Measurements from ENCODE around the gene CT45A1.
"Not testable (repeated sequence)": the region's sequence is repeated elsewhere in the genome, so short reads cannot be mapped to it uniquely, and the experiment has no call there.

The CT45A1 gene, protein sequence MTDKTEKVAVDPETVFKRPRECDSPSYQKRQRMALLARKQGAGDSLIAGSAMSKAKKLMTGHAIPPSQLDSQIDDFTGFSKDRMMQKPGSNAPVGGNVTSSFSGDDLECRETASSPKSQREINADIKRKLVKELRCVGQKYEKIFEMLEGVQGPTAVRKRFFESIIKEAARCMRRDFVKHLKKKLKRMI

DNA sequence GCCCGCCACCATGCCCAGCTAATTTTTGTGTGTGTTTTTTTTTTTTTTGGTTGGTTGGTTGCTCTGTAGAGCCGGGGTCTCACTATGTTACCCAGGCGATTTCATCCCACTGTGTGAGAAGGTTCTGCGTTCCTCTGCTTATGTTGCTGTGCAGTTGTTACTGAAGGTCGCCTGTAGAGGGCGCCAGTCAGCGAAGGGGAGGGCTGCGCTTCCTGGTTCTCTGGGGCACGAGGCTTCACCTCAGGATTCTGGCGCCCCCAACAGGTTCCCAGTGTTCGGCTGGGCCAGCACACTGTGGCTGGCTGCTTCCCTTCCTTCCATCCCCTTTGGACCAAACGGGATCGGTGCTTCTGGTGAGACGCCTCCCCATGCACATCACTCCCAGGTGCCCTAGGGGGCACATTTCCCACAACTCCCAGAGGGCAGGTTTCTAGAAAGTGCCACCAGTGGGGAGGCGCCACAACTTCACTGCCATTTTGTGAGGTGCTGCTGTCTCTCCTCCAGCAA lies at the start of gene CT45A1:
Gene CT45A1 (plus strand): TSS at position 457 of the 507 bp plus-strand sequence. CDS start 5,302 bp downstream, outside the sequence.
- not testable (repeated sequence) for DNase-seq

- DNase-seq = not testable (repeated sequence)
Observed at GRCh38 chrX:135672979-135673378, 40.5 kb upstream of the CT45A1 start.

- DNase-seq = no peak
Observed at GRCh38 chrX:135688137-135688536, 25.3 kb upstream of the CT45A1 start.

DNA sequence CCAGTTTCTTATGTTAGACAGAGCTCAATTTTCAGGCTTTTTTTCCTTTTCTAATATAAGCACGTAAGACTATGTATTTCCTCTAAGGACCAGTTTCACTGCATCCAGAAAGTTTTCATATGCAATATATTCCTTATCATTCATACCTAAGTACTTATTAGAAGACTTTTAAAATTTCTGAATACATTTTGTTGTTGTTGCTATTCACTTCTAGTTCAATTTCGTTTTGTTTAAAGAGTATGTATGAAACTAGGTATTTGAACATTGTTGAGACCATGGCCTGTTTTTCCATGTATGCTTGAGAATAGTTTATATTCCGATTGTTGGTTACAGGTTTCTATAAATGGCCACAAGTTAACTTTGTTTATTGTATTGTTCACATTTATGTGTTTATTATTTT lies 18.0 kb upstream of the CT45A1 start:
- DNase-seq = no peak

GRCh38 chrX:135697601-135698000 lies 15.8 kb upstream of the CT45A1 start:
- DNase-seq = no peak

- DNase-seq = no peak
Observed at GRCh38 chrX:135698924-135699323, 14.5 kb upstream of the CT45A1 start.

GRCh38 chrX:135707880-135708279 lies 5.6 kb upstream of the CT45A1 start:
- DNase-seq = peak; percentile 28

GRCh38 chrX:135713795-135714194 lies 356 bp downstream of the CT45A1 start:
- DNase-seq = no peak

GRCh38 chrX:135734666-135735065 lies 21.2 kb downstream of the CT45A1 start:
- not testable (repeated sequence) for DNase-seq

GRCh38 chrX:135737366-135738071 lies 24.1 kb downstream of the CT45A1 start:
- no peak for DNase-seq

DNA sequence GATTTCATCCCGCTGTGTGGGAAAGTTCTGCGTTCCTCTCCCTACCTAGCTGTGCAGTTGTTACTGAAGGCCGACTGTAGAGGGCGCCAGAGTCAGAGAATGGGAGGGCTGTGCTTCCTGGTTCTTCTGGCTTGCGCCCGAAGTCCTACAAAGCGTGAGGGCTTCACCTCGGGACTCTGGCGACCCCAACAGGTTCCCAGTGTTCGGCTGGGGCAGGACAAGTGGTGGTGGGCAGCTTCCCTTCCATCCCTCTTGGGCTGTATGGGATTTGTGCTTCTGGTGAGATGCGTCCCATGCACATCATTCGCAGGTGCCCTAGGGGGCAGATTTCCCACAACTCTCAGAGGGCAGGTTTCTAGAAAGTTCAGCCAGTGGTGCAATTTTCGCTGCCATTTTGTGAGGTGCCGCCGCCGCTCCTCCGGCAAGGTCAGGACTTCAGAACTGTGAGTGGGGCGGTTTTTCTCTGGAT lies 27.3 kb downstream of the CT45A1 start:
- DNase-seq = no peak

DNA sequence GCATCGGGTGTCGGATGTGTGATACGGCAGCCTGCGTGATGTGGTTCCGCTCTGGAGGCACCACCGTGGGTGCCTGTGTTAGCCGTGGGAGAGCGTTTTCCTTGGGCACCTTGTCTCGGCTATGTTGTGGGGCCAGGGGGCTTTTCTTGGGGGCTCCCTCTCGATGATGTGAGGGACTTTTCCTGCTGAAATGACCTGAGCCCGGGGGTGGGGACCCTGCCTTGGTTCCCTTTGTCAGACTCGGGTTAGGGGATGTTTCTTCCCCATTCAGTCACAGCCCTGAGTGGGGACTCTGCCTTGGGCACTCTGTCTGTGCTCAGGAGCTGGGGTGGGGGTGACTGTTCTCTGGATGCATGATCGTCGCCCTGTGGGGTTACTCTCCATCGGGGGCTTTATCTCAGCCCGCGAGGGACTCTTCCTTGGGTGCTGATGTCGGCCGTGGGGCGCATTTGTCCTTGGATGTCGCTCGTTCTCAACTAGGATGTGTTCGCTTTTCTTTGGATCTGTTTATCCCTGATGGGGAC lies 27.8 kb downstream of the CT45A1 start:
- DNase-seq = no peak

GRCh38 chrX:135744739-135745138 lies 31.3 kb downstream of the CT45A1 start:
- not testable (repeated sequence) for DNase-seq

DNA sequence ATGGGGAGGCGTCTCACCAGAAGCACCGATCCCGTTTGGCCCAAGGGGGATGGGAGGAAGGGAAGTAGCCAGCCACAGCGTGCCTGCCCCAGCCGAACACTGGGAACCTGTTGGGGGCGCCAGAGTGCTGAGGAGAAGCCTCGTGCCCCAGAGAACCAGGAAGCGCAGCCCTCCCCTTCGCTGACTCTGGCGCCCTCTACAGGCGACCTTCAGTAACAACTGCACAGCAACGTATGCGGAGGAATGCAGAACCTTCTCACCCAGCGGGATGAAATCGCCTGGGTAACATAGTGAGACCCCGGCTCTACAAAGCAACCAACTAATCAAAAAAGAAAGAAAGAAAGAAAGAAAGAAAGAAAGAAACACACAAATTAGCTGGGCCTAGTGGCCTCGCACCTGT lies 54.7 kb downstream of the CT45A1 start, which contains the start of gene CT45A3:
Gene CT45A3 (minus strand): TSS at position 101 of the 400 bp plus-strand sequence. CDS start 3,747 bp downstream, outside the sequence.
- DNase-seq = not testable (repeated sequence)

Data from NCI-H1694 (cell line).